ENCODE data around the gene HAX1. TPM values are rescaled to one million over a fixed set of nuclear protein-coding genes. Genes with fewer than 3 reads are reported as not detected.
A peak's percentile ranks its signal among the peaks of the same experiment; 100 is the strongest.

The HAX1 gene
- total and polyA plus RNA-seq, 3 experiments from 2014 or later = 145 to 153 (median 149) TPM

DNA sequence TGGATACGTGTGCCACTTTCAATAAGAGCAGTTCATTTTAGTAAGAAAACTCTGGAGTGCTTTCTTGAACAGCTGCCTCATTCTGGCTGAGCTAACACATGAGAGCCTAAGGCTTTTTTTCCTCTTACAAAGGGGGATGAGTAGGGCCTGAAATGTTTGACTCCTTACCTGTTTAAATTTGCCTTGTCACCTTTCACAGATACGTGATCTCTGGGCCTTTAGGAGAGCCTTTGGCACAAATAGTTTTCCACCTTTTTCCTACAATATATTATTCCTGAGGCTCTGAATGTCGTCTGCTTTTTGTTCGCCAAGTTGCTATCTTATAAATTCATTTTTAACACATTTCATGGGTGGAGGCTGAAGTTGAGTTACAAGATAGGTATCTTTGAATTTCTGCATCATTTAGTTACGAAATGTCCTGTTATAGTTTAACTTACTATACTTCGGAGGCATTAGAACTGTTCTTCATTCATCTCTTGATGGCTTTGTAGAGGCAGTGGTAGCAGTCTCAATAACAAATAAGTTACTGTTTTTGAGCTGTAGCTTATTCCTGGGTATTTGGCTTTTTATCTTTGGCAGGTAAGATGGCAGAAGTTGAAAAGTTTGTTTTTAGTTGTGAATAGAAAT, 34.4 kb upstream of the HAX1 start:
- H3K27me3 Mint-ChIP-seq = no peaks in the 10 kb centered on the region
- H3K4me1 Mint-ChIP-seq = peaks cover 29 to 54% (median 51%) of the 10 kb centered on the region in 3 donors
- peak overlapping the region in 2 of 8 donors; percentile 48 to 74 for H3K27ac Mint-ChIP-seq
- no peaks in the 10 kb centered on the region for H3K9me3 ChIP-seq (ENCODE audit: low read length)
- H3K4me1 ChIP-seq (ENCODE audit: insufficient read depth, low read length) = peaks cover 11% of the 10 kb centered on the region
- H3K9me3 Mint-ChIP-seq = no peaks in the 10 kb centered on the region
- no peak overlapping the region for H3K27ac ChIP-seq (ENCODE audit: low read depth, low read length)
- DNase-seq = no peak
- ChIA-PET CTCF (no interaction called here), POLR2A (no interaction called here)
- peaks cover 3 to 89% (median 37%) of the 10 kb centered on the region in 3 donors for H3K36me3 Mint-ChIP-seq
- H3K36me3 ChIP-seq (ENCODE audit: insufficient read depth, low read length) = peaks cover 58% of the 10 kb centered on the region
- no peak overlapping the region for H3K4me3 Mint-ChIP-seq
- no peak overlapping the region for H3K4me3 ChIP-seq (ENCODE audit: low read length)
- no peaks in the 10 kb centered on the region for H3K27me3 ChIP-seq (ENCODE audit: insufficient read depth, low read length, poor library complexity, severe bottlenecking)

DNA sequence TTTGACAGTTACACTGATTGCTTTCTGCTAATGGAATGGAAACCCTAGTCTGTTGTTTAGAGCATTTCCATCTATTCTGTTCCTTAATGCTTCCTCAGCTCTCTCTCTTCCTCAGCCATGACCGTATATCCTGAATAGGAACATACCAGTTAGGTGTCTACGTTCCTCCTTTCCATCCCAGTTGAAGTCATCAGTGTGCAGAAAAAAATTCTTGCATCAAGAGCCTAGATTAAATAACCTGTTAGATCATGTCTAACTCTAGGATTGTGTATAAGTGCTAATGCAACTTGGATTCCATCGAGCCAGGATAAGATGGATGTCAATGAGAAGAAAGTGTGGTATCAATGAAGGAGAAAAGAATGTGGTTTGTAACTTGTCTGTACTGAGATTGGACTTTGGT, 32.9 kb upstream of the HAX1 start:
- no peaks in the 10 kb centered on the region for H3K9me3 Mint-ChIP-seq
- peaks cover 7 to 91% (median 35%) of the 10 kb centered on the region in 3 donors for H3K36me3 Mint-ChIP-seq
- no peaks in the 10 kb centered on the region for H3K27me3 Mint-ChIP-seq
- H3K27ac ChIP-seq (ENCODE audit: low read depth, low read length) = no peak overlapping the region
- peaks cover 11% of the 10 kb centered on the region for H3K4me1 ChIP-seq (ENCODE audit: insufficient read depth, low read length)
- peaks cover 29 to 54% (median 51%) of the 10 kb centered on the region in 3 donors for H3K4me1 Mint-ChIP-seq
- H3K27ac Mint-ChIP-seq = peak overlapping the region in 6 of 8 donors; percentile 3 to 64 (median 52)
- POLR2A ChIA-PET = no interaction called here
- CTCF ChIA-PET = no interaction called here
- H3K4me3 Mint-ChIP-seq = no peak overlapping the region
- no peaks in the 10 kb centered on the region for H3K9me3 ChIP-seq (ENCODE audit: low read length)
- DNase-seq = no peak
- H3K4me3 ChIP-seq (ENCODE audit: low read length) = no peak overlapping the region
- no peaks in the 10 kb centered on the region for H3K27me3 ChIP-seq (ENCODE audit: insufficient read depth, low read length, poor library complexity, severe bottlenecking)
- peaks cover 72% of the 10 kb centered on the region for H3K36me3 ChIP-seq (ENCODE audit: insufficient read depth, low read length)

DNA sequence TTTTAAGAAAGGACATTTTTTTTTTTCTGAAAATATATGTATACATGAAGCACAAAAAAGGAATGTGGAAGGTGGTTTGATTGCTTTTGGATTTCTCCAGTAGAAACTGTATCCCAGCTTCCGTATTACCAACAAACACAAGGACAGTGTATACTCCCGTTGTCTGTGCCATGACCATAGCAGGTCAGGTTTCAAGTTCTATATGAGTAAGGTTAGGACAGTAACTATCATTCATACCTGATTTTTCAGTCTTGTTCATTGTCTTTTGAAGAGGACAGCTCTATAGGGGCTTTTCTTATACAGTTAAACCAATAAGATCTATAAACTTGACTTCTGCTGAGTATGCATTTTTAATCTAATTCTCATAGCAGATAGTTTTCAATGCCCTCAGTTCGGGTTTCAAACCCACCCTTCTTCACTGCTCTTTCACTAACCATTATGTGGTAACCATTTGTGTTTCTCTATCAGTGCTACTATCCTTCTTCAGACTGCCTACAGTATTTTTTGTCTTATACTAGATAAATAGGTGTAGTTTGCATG, 32.1 kb upstream of the HAX1 start:
- Mint-ChIP-seq H3K36me3 (peaks cover 7 to 92% (median 34%) of the 10 kb centered on the region in 3 donors), H3K9me3 (no peaks in the 10 kb centered on the region), H3K27ac (peak overlapping the region; percentile 2 to 87 (median 35)), H3K27me3 (no peaks in the 10 kb centered on the region), H3K4me1 (peaks cover 27 to 54% (median 51%) of the 10 kb centered on the region in 3 donors), H3K4me3 (no peak overlapping the region)
- H3K4me1 ChIP-seq (ENCODE audit: insufficient read depth, low read length) = peaks cover 11% of the 10 kb centered on the region
- peaks cover 72% of the 10 kb centered on the region for H3K36me3 ChIP-seq (ENCODE audit: insufficient read depth, low read length)
- no peak overlapping the region for H3K4me3 ChIP-seq (ENCODE audit: low read length)
- DNase-seq = no peak
- no peaks in the 10 kb centered on the region for H3K27me3 ChIP-seq (ENCODE audit: insufficient read depth, low read length, poor library complexity, severe bottlenecking)
- H3K27ac ChIP-seq (ENCODE audit: low read depth, low read length) = no peak overlapping the region
- no peaks in the 10 kb centered on the region for H3K9me3 ChIP-seq (ENCODE audit: low read length)
- ChIA-PET POLR2A (interaction anchor here (0.6 kb wide), 1 partner anchor 22 kb away, joined by 8 read pairs; no protein-coding TSS in a partner anchor), CTCF (interaction anchor here (0.7 kb wide), 1 partner anchor 10 kb away, joined by 3 read pairs; no protein-coding TSS in a partner anchor)

DNA sequence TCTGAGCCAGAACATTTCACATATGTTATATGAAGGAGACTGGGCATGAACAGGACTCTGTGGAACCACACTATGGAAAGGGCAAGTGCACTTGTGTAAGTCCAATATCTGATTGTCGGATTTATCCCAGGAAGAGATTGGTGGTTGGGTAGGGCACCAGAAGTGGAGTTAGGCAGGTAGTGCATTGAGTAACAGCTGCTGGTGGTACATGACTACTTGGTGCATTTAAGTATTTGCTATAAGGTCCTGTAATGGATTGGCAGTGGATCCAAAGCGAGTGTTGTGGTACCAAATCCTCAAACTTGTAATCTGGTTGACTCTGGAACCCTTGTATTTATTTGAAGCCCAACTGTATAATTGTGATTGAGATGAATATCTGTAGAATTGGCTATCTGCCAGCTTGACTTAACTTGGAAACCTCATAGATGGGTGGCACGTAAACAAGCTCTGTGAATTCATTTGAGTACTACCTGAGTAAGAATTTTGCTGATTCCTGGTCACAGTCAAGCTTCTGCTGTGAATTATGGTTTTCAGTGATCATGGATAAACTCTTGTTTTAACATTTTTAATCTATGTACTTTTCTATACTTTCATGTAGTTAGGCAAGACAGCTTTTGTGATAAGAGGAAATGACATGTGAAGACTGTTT, 30.6 kb upstream of the HAX1 start:
- peaks cover 7 to 91% (median 28%) of the 10 kb centered on the region in 3 donors for H3K36me3 Mint-ChIP-seq
- Histone ChIP-seq H3K9me3 (ENCODE audit: low read length) (no peaks in the 10 kb centered on the region), H3K27ac (ENCODE audit: low read depth, low read length) (no peak overlapping the region), H3K27me3 (ENCODE audit: insufficient read depth, low read length, poor library complexity, severe bottlenecking) (no peaks in the 10 kb centered on the region), H3K36me3 (ENCODE audit: insufficient read depth, low read length) (peaks cover 71% of the 10 kb centered on the region), H3K4me1 (ENCODE audit: insufficient read depth, low read length) (peaks cover 11% of the 10 kb centered on the region), H3K4me3 (ENCODE audit: low read length) (no peak overlapping the region)
- no peak overlapping the region for H3K4me3 Mint-ChIP-seq
- DNase-seq = peak in 1 of 5 donors; percentile 4
- H3K27ac Mint-ChIP-seq = peak overlapping the region in 7 of 8 donors; percentile 43 to 92 (median 69)
- ChIA-PET CTCF (no interaction called here), POLR2A (no interaction called here)
- peaks cover 25 to 48% (median 45%) of the 10 kb centered on the region in 3 donors for H3K4me1 Mint-ChIP-seq
- no peaks in the 10 kb centered on the region for H3K9me3 Mint-ChIP-seq
- no peaks in the 10 kb centered on the region for H3K27me3 Mint-ChIP-seq

DNA sequence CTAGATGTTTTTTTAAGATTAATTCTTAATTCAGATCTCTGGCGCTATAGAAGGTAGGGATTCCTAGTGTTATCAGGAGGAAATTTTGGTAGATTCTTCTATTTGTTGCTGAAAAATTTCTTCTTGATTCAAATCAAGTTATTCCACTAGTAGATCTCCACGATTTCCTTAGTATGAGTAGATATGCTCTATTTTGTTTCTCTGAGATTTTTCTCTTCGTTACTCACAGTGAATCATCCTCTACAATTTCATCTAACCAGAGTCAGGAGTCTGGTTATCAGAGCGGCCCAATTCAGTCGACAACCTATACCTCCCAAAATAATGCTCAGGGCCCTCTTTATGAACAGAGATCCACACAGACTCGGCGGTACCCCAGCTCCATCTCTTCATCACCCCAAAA, 18.8 kb upstream of the HAX1 start:
- H3K36me3 Mint-ChIP-seq = peaks cover 4 to 93% (median 36%) of the 10 kb centered on the region in 3 donors
- no peaks in the 10 kb centered on the region for H3K9me3 Mint-ChIP-seq
- no peaks in the 10 kb centered on the region for H3K27me3 ChIP-seq (ENCODE audit: insufficient read depth, low read length, poor library complexity, severe bottlenecking)
- no peaks in the 10 kb centered on the region for H3K4me1 ChIP-seq (ENCODE audit: insufficient read depth, low read length)
- no peaks in the 10 kb centered on the region for H3K9me3 ChIP-seq (ENCODE audit: low read length)
- no peaks in the 10 kb centered on the region for H3K4me1 Mint-ChIP-seq
- H3K4me3 Mint-ChIP-seq = no peak overlapping the region
- H3K27ac Mint-ChIP-seq = peak overlapping the region in 1 of 8 donors; percentile 33
- DNase-seq = no peak
- ChIA-PET CTCF (no interaction called here), POLR2A (no interaction called here)
- no peak overlapping the region for H3K4me3 ChIP-seq (ENCODE audit: low read length)
- no peak overlapping the region for H3K27ac ChIP-seq (ENCODE audit: low read depth, low read length)
- H3K36me3 ChIP-seq (ENCODE audit: insufficient read depth, low read length) = peaks cover 78% of the 10 kb centered on the region
- no peaks in the 10 kb centered on the region for H3K27me3 Mint-ChIP-seq

DNA sequence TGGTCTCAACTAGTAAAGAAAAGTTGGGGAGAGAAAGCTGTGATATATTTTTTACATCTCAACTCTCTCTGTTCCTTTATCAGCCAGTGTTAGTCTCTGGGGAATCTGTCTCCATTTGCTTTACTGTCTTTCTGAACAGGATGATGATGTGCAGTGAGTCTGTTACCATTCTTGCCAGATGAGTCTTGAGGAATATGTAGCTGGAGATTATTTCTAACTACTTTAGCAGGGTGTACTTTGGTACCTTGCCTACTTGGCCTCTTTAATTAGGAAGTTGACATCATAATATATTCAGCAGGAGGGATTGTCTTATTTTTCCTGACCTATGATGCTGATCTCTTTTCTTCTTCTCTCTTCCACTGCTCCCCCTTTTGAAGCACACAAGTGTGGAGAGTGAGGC, 15.7 kb upstream of the HAX1 start:
- Histone ChIP-seq H3K9me3 (ENCODE audit: low read length) (no peaks in the 10 kb centered on the region), H3K27me3 (ENCODE audit: insufficient read depth, low read length, poor library complexity, severe bottlenecking) (no peaks in the 10 kb centered on the region), H3K4me3 (ENCODE audit: low read length) (no peak overlapping the region), H3K36me3 (ENCODE audit: insufficient read depth, low read length) (peaks cover 81% of the 10 kb centered on the region), H3K4me1 (ENCODE audit: insufficient read depth, low read length) (no peaks in the 10 kb centered on the region), H3K27ac (ENCODE audit: low read depth, low read length) (no peak overlapping the region)
- H3K4me1 Mint-ChIP-seq = peaks cover 0 to under 1% (median 0%) of the 10 kb centered on the region in 3 donors
- CTCF ChIA-PET = no interaction called here
- DNase-seq = no peak
- H3K27me3 Mint-ChIP-seq = no peaks in the 10 kb centered on the region
- peaks cover 7 to 94% (median 34%) of the 10 kb centered on the region in 3 donors for H3K36me3 Mint-ChIP-seq
- H3K9me3 Mint-ChIP-seq = no peaks in the 10 kb centered on the region
- H3K4me3 Mint-ChIP-seq = no peak overlapping the region
- POLR2A ChIA-PET = no interaction called here
- H3K27ac Mint-ChIP-seq = peak overlapping the region in 5 of 8 donors; percentile 21 to 83 (median 42)

DNA sequence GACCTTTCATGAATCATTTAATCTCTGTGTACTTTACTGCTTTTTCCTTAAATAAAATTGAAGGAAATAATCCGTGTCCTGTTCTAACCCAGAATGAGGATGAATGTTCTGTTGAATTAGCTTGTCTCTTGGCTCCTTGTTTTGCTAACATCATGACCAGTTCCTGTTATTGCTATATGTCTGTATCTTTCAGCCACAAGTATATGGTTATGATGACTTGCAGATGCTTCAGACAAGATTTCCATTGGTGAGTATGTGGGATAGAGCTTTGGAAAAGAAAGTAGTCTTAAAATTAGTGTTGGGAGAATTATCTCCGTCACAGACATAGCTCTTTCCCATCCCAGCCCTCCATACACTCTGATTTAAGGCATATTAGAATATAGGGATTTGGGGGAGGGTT, 13.6 kb upstream of the HAX1 start:
- peaks cover 9 to 100% (median 40%) of the 10 kb centered on the region in 3 donors for H3K36me3 Mint-ChIP-seq
- H3K27ac ChIP-seq (ENCODE audit: low read depth, low read length) = no peak overlapping the region
- H3K4me1 Mint-ChIP-seq = peaks cover 6 to 7% (median 6%) of the 10 kb centered on the region in 3 donors
- H3K9me3 ChIP-seq (ENCODE audit: low read length) = no peaks in the 10 kb centered on the region
- no peaks in the 10 kb centered on the region for H3K9me3 Mint-ChIP-seq
- ChIA-PET CTCF (interaction anchor here (0.7 to 1.3 kb wide), 2 partner anchors 59 to 76 kb away, joined by 3 to 4 read pairs; no protein-coding TSS in a partner anchor), POLR2A (interaction anchor here (0.6 to 0.7 kb wide), 2 partner anchors 33 to 64 kb away, joined by 3 read pairs; no protein-coding TSS in a partner anchor)
- peaks cover 97% of the 10 kb centered on the region for H3K36me3 ChIP-seq (ENCODE audit: insufficient read depth, low read length)
- H3K4me1 ChIP-seq (ENCODE audit: insufficient read depth, low read length) = peaks cover 4% of the 10 kb centered on the region
- no peak overlapping the region for H3K4me3 ChIP-seq (ENCODE audit: low read length)
- H3K27me3 Mint-ChIP-seq = no peaks in the 10 kb centered on the region
- H3K27me3 ChIP-seq (ENCODE audit: insufficient read depth, low read length, poor library complexity, severe bottlenecking) = no peaks in the 10 kb centered on the region
- no peak for DNase-seq
- peak overlapping the region in 1 of 8 donors; percentile 71 for H3K27ac Mint-ChIP-seq
- H3K4me3 Mint-ChIP-seq = no peak overlapping the region

DNA sequence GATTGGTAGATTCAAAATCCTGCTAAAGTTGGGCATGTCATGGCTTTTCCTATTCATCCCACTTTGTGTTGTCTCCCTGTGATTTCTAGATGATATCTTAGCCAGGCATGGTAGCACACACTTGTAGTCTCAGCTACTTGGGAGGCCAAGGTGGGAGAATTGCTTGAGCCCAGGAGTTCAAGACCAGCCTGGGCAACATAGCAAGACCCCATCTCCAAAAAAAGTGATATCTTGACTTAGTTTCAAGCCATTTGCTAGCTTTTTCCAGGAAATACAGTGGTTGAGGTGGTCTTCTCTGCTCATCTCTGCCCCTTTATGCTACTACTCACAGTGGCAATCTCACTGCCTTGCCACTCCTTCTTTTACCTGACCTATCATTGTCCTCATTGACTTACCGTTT, 12.3 kb upstream of the HAX1 start:
- H3K4me1 Mint-ChIP-seq = peaks cover 14 to 20% (median 20%) of the 10 kb centered on the region in 3 donors
- H3K9me3 Mint-ChIP-seq = no peaks in the 10 kb centered on the region
- no peak for DNase-seq
- no peaks in the 10 kb centered on the region for H3K27me3 Mint-ChIP-seq
- no peak overlapping the region for H3K4me3 ChIP-seq (ENCODE audit: low read length)
- H3K27ac ChIP-seq (ENCODE audit: low read depth, low read length) = no peak overlapping the region
- H3K36me3 ChIP-seq (ENCODE audit: insufficient read depth, low read length) = peaks cover 87% of the 10 kb centered on the region
- CTCF ChIA-PET = interaction anchor here (1.7 kb wide), 1 partner anchor 11 kb away, joined by 3 read pairs; no protein-coding TSS in a partner anchor
- H3K4me1 ChIP-seq (ENCODE audit: insufficient read depth, low read length) = peaks cover 17% of the 10 kb centered on the region
- H3K9me3 ChIP-seq (ENCODE audit: low read length) = no peaks in the 10 kb centered on the region
- H3K27me3 ChIP-seq (ENCODE audit: insufficient read depth, low read length, poor library complexity, severe bottlenecking) = no peaks in the 10 kb centered on the region
- peak overlapping the region in 1 of 8 donors; percentile 13 for H3K27ac Mint-ChIP-seq
- H3K36me3 Mint-ChIP-seq = peaks cover 8 to 97% (median 37%) of the 10 kb centered on the region in 3 donors
- H3K4me3 Mint-ChIP-seq = no peak overlapping the region
- POLR2A ChIA-PET = no interaction called here

All from CD8-positive, alpha-beta memory T cell (primary cell).